GM12891 (cell line): ENCODE data around the gene HYLS1.

ENCODE experiments used
- DNase-seq: peaks from one replicate; pipeline ENCODE4 v3.0.0; 2011; ENCODE audit warnings: low spot score; ENCODE audit not compliant: insufficient read length
- FAIRE-seq: peaks from 2 replicates; lab custom pipeline; 2011; peaks lifted over from hg19 to GRCh38; lab: Jason Lieb, UNC
- PAX5 ChIP-seq: IDR thresholded peaks from 2 replicates; pipeline ENCODE4 v1.6.1; 2011; ENCODE audit warnings: low read length, moderate library complexity, mild to moderate bottlenecking; ENCODE audit not compliant: insufficient read depth, severe bottlenecking
- POLR2A ChIP-seq: IDR thresholded peaks from 2 replicates; pipeline ENCODE4 v1.6.1; 2011; ENCODE audit warnings: low read depth, low read length, control low read depth
- POLR2AphosphoS5 ChIP-seq: IDR thresholded peaks from 2 replicates; pipeline ENCODE4 v1.6.1; 2011; ENCODE audit warnings: low read depth, low read length, control low read depth
- POU2F2 ChIP-seq: IDR thresholded peaks from 2 replicates; pipeline ENCODE4 v1.6.1; 2011; ENCODE audit warnings: low read depth, mild to moderate bottlenecking, control low read depth, low read length, moderate library complexity
- SPI1 ChIP-seq: IDR thresholded peaks from 2 replicates; pipeline ENCODE4 v1.6.1; 2011; ENCODE audit warnings: low read depth, low read length, control low read depth
- TAF1 ChIP-seq: IDR thresholded peaks from 2 replicates; pipeline ENCODE4 v1.6.1; 2011; ENCODE audit warnings: low read depth, low read length, control low read depth

The HYLS1 gene

DNA sequence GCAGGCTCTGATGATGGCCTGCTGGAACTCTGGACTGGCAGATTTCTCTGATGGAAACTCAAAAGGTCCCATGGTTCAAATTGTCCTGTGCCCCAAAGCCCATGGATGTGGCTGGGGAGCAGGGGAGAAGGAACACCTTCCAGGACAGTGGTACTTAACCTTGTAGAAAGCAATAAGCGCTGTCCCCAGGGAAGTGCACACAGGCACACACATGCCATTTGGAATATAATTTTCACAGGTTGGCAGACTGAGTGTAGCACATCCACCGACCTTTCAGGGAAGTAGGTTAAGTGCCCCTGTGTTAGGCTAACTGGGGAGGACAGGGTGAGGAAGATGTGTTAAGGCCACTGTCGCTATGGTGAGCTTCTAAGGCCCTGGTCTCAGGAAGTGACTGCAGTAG lies 34.7 kb downstream of the HYLS1 start:
- TF ChIP-seq SPI1, result no peak
- TF ChIP-seq POLR2AphosphoS5, result no peak
- TF ChIP-seq PAX5, result no peak
- TF ChIP-seq TAF1, result no peak
- TF ChIP-seq POU2F2, result no peak
- TF ChIP-seq POLR2A, result no peak
- FAIRE-seq, result no peak
- no peak for DNase-seq

DNA sequence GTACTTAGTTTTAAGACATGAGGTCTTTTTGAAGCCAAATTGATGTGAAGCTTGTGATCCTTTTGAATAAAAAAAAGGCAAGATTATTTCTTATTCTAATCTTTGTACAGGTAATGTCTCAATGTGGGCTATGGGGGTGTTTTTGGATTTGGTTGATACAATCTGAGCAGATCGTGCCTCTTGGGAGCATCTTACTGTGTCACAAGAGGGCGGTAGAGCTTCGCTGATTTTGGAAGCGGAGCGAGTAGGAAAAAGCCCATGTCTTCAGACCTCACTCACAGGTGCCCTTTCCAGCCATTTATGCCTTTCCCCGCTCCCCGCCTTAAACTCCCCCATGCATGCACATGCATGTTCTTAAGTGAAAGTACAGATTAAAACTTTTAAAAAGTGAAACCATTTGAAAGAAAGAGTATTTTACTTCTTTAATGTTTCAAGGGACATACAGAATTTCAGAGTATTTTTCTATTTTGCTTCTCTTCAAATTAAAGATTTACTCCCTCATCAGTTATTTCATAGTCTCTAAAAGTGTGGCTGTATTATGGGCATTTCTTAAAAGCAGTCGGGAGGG lies 35.6 kb downstream of the HYLS1 start:
- FAIRE-seq, result peak; percentile 71
- DNase-seq, result peak; percentile 46
- TF ChIP-seq POLR2AphosphoS5 (no peak), POLR2A (no peak), TAF1 (no peak), SPI1 (no peak)

DNA sequence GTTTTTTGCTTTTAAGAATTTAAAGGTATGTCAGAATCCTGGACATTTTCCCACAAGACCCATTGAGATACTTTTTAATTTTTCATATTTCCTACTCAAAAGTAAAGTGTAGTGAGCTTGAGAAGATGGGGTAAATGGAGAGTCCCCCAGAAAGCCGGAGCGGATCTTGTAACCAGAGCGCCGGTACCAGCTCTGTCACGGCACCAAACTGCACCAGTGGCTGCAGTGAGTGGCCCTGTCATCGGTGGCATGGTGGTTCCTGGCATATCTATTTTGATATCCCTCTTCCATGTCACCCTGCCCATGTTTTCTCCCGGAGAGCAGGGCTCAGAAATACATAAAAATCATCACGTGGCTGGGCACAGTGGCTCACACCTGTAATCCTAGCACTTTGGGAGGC lies 36.2 kb downstream of the HYLS1 start:
- no peak for DNase-seq
- TF ChIP-seq TAF1 (no peak), POU2F2 (no peak)
- no peak for FAIRE-seq

DNA sequence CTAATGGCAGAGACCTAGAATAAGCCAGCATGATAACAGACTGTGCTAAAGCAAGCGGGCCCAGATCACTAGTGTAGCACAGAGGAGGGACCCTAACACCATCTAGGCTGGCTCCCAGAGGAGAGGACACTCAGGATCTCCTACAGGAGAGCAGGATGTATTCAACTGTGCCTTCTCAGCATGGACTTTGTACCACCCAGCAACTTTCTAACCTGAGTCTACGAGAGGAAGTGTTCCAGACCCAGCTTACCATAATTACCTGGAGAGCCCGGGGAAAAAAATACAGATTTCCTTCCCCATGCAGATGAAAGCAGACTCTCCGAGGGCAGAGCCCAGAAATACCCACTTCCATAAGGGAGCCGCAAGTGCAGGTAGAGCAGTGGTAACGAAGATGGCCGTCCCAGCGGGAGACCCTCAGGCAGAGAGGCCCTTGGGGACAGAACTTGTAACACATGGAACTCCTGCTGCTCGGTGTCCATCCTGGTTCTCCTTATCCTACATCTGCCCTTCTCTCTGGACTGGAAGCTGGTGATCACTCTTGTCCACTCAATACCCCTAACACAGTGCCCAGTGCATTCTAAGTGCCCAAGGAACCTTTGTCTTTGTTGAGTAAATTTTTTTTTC lies 37.0 kb downstream of the HYLS1 start:
- FAIRE-seq, result no peak
- DNase-seq, result no peak
- no peak for TF ChIP-seq PAX5
- no peak for TF ChIP-seq SPI1
- no peak for TF ChIP-seq POLR2A
- TF ChIP-seq POLR2AphosphoS5, result no peak
- TF ChIP-seq TAF1, result no peak
- TF ChIP-seq POU2F2, result no peak

DNA sequence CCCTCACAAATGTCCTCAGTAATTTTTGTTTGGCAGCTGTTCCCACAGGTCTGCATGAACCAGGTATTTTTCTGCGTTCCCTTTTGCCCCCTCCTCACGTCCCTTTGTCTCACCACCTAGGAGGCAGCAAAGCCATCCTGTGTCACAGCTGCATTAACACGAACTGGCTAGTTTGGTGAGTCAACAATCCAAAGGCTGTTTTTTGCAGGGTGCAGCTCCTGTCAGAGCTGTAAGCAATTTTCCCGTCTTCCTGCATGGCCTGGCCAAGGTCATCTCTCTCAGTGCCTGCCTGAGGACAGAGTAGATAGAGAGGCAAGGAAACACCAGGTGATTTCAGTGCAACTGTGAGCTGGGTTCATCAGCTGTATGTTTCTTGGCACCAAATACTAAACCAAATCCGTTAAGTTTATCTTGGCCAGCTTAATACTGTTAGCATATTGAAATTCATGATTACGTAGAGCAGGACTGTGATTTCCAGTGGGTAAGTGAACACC lies 37.8 kb downstream of the HYLS1 start:
- TF ChIP-seq SPI1 (no peak), PAX5 (no peak), TAF1 (no peak), POLR2A (no peak), POU2F2 (no peak), POLR2AphosphoS5 (no peak)
- peak; percentile 9 for FAIRE-seq
- DNase-seq, result no peak

DNA sequence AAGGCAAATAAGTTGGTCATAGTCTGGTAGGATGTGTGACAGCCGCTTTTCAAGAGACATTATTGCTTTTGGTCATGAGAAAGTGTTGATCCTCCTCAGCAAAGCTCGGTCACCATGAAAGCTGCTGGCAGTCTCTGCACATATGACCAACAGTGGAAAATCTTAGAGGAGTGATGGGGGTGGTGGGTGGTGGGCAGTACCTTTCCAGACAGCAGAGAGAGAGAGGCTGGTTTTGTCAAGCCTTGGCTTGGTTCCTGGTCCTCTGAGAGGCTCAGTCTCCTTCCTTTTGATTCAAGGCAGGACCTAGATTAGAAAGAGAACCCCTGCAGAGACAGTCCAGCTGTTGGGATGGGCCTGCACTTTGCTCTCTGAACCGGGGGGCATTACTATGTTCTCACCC lies 38.3 kb downstream of the HYLS1 start:
- DNase-seq, result no peak
- TF ChIP-seq TAF1 (no peak), POLR2AphosphoS5 (no peak)
- no peak for FAIRE-seq

DNA sequence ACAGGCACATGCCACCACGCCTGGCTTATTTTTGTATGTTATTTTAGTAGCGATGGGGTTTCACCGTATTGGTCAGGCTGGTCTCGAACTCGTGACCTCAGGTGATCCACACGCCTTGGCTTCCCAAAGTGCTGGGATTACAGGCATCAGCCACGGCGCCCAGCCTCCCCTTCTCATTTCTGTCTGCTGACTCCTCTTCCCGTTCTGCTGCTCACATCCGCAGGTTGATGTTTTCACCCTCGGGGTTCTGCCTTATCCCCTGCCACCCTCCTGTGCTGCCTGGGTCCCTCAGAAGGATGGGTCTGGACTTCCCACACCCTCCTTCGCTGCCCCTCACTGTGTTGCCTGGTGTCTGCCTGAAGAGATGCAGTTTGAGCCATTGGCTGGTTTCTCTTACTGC lies 39.2 kb downstream of the HYLS1 start:
- no peak for FAIRE-seq
- no peak for DNase-seq
- TF ChIP-seq TAF1, result no peak
- no peak for TF ChIP-seq POU2F2
- no peak for TF ChIP-seq POLR2A
- no peak for TF ChIP-seq PAX5
- TF ChIP-seq POLR2AphosphoS5, result no peak

DNA sequence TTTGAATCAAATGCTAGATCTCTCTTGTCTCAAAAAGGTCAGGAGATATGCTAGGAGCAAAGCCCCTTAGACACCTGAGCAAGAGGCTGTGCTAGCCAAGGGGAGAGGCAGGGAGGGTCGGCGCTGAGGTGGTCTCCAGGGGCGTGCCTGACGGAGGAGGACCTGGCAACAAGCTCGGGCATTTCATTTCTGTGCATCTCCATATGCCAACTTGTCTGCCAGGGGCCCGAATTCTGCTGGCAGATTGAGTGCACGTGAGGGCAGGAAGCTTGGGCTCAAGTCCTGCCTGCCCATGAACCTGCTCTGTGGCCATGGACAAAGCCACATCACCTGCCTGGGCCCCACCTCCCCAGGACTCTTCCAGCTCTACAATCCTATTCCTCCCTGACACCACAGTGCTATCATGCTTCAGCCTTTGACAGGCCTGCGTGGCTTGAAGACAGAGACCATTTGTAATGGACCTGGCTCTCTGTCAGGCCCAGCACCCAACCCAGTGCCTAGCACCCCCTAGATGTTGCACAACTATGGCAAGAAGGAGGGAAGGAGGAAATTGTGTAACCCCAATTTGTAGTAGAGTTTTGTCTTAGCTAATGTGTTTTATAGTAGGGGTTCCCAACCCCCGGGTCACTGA lies 42.1 kb downstream of the HYLS1 start:
- TF ChIP-seq PAX5 (no peak), POLR2AphosphoS5 (no peak), POU2F2 (no peak), TAF1 (no peak), POLR2A (no peak), SPI1 (no peak)
- DNase-seq, result no peak
- FAIRE-seq, result no peak

DNA sequence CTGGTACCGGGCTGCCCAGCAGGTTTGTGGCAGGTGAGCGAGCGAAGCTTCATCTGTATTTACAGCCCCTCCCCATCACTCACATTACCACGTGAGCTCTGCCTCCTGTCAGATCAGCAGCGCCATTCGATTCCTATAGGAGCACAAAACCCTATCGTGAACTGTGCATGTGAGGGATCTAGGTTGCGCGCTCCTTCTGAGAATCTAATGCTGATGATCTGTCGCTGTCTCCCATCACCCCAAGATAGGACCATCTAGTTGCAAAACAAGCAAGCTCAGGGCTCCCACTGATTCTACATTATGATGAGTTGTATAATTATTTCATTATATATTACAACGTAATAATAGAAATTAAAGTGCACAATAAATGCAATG lies 42.6 kb downstream of the HYLS1 start:
- no peak for TF ChIP-seq POLR2AphosphoS5
- no peak for TF ChIP-seq PAX5
- no peak for TF ChIP-seq POLR2A
- no peak for TF ChIP-seq SPI1
- TF ChIP-seq TAF1, result no peak
- no peak for TF ChIP-seq POU2F2
- DNase-seq, result no peak
- no peak for FAIRE-seq

DNA sequence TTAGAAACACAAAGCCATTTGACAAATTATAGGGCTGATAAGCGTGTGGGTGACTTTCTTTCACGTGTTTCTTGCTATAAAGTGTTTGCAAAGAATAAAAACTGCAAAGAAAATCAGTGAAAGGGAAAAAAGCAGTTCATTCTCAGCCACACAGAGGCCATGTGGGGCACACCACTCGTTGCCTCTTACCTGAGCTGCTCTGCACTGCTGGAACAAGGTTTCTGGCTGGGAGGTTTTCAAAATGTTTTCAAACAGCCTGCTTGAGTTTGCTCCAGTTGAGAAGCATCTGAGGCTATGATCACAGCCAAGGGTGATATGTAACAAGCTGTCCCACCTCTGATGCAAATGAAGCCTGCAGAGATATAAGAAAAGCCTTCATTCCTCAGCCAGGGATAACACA lies 43.6 kb downstream of the HYLS1 start:
- no peak for DNase-seq
- FAIRE-seq, result no peak
- TF ChIP-seq PAX5, result no peak
- no peak for TF ChIP-seq POLR2AphosphoS5
- no peak for TF ChIP-seq POU2F2
- TF ChIP-seq TAF1, result no peak
- TF ChIP-seq SPI1, result no peak
- no peak for TF ChIP-seq POLR2A
